Measurements from ENCODE around the gene PPP4R3C.
"Not testable (repeated sequence)": the region's sequence is repeated elsewhere in the genome, so short reads cannot be mapped to it uniquely, and the experiment has no call there.

The PPP4R3C gene

DNA sequence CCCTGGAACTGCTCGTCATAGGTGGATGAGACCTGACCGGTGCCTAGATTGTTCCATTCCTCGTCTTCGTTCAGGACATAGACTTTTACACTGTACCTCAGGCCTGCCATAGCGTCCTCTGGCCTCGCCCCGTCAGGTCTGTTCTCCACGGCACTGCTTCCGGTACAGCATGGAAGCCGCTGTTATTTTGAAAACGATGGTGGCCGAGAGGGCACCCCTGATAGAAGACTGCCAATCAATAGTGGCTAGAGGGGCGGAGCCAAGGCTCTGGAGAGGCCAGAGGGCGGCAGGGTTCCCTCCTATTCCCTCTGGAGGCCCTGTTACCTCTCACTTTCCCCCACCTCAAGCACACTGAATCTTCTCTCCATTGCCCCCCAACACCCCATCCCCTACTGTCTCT lies at the start of gene PPP4R3C:
PPP4R3C (minus strand) TSS at position 155 of the 400 bp plus-strand sequence; CDS start at position 110, 45 bp downstream.
- DNase-seq (ENCODE audit: insufficient read length, low spot score) (no peak), FAIRE-seq (no peak)

DNA sequence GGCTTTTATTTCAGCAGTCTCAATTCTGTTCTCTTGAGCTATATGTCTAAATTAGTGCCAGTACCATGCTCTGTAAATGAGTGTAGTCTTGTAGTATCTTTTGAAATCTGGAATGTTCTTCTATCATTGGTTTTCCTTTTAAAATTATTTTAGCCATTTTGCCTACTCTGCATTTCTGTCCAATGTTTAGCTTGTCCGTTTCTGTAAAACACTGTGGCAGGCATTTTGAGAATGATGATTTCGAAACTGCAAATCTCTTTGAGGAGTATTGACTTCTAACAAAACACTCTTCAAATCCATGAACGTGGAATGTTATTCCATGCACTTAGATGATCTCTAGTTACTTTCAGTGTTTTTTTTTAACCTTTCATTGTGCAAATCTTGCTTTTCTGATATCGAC lies 28.3 kb upstream of the PPP4R3C start:
- DNase-seq (ENCODE audit: insufficient read length, low spot score): no peak
- FAIRE-seq: no peak

DNA sequence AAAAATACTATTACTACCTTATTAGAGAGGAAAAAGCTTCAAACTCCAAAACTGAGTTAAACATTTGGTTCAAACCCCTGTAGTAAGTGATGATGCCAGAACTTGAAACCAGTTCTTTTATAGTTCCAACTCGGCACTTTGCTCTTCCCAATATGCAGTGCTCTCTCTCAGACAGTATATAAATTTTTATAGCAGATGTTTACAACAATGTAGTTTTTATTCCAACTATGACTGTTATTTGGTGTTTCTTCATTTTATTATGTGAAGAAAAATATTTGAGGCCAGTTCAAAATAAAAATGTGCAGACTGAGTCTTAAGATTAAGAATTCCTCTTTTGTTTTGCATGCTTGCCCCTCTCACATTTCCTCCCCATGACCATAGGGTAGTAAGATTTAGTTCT lies 2.9 kb upstream of the PPP4R3C start:
- FAIRE-seq: no peak
- DNase-seq (ENCODE audit: insufficient read length, low spot score): no peak

DNA sequence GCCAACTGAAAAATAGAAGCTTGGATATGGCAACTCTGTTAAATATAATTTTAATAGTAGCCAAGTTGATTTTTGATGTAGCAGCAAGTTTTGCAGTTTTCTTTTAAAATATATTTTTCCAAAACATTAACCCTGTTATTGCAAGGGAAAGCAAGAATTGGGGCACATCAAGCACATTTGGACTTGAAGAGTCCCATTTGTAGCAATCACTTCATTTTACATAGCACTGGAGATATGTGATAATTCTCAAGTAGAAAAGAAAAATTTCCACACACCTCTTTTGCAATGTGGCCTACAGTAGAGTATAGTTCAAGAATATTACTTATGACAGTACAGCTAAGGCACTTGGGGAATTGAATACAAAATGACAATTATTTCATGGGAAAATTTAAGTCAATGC lies 1.9 kb upstream of the PPP4R3C start:
- DNase-seq (ENCODE audit: insufficient read length, low spot score) (no peak), FAIRE-seq (no peak)

DNA sequence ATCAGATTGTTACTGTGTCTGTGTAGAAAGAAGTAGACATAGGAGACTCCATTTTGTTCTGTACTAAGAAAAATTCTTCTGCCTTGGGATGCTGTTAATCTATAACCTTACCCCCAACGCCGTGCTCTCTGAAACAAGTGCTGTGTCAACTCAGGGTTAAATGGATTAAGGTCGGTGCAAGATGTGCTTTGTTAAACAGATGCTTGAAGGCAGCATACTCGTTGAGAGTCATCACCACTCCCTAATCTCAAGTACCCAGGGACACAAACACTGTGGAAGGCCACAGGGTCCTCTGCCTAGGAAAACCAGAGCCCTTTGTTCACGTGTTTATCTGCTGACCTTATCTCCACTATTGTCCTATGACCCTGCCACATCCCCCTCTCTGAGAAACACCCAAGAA lies 4.0 kb downstream of the PPP4R3C start:
- FAIRE-seq; DNase-seq (ENCODE audit: insufficient read length, low spot score): not testable (repeated sequence)

DNA sequence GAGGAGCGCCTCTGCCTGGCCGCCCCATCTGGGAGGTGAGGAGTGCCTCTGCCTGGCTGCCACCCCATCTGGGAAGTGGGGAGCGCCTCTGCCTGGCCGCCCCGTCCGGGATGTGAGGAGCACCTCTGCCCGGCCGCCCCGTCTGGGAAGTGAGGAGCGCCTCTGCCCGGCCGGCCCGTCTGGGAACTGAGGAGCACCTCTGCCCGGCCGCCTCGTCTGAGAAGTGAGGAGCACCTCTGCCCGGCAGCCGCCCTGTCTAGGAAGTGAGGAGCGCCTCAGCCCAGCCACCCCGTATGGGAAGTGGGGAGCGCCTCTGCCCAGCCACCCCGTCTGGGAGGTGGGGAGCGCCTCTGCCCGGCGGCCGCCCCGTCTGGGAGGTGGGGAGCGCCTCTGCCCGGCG lies 4.6 kb downstream of the PPP4R3C start:
- not testable (repeated sequence) for DNase-seq (ENCODE audit: insufficient read length, low spot score); FAIRE-seq

DNA sequence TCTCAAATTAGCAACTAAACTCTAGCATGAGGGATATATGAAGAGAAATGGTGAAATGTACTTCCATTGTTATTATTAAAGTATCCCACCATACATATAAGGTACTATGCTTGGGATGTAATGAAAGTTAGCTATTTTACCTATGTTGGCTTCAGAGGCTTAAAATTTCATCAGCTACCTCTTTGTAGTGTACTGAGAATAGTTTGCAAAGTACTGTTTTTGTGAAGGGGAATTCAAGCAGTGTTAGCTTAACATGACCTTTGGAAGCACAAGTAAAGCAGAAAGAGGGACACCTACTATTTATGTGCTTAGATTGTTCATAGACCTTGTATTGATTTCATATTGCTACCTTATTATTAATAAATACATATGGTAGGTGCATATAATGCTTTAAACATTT lies 11.8 kb downstream of the PPP4R3C start:
- FAIRE-seq: no peak
- DNase-seq (ENCODE audit: insufficient read length, low spot score): no peak

DNA sequence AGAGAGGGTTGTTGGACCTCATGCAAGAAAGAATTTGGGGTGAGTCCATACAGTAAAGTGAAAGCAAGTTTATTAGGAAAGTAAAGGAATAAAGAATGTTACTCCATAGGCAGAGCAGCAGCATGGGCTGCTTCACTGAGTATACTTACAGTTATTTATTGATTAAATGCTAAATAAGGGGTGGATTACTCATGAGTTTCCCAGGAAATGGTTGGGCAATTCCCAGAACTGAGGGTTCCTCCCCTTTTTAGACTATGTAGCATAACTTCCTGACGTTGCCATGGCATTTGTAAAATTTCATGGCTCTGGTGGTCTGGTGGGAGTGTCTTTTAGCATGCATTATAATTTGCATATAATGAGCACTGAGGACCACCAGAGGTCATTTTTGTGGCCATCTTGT lies 16.7 kb downstream of the PPP4R3C start:
- FAIRE-seq: no peak

DNA sequence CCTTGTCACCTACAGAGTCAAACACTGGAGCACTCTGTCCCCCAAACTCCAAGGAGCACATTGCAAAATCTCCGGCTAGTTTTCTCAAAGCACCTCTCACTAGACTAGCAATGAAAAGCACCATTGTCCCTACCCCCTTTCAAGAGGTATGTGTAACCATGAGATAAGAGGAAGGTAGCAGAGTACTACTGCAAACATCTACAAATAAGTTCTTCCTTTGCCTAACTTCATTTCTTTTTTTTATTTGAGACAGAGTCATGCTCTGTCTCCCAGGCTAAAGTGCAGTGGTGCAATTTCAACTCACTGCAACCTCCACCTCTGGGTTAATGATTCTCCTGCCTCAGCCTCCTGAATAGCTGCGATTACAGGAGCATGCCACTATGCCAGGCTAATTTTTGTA lies 17.7 kb downstream of the PPP4R3C start:
- no peak for FAIRE-seq
- DNase-seq (ENCODE audit: insufficient read length, low spot score): no peak

More for the DNA sequence above, 16.7 kb downstream of the PPP4R3C start:
- DNase-seq (ENCODE audit: insufficient read length, low spot score): no peak

DNA sequence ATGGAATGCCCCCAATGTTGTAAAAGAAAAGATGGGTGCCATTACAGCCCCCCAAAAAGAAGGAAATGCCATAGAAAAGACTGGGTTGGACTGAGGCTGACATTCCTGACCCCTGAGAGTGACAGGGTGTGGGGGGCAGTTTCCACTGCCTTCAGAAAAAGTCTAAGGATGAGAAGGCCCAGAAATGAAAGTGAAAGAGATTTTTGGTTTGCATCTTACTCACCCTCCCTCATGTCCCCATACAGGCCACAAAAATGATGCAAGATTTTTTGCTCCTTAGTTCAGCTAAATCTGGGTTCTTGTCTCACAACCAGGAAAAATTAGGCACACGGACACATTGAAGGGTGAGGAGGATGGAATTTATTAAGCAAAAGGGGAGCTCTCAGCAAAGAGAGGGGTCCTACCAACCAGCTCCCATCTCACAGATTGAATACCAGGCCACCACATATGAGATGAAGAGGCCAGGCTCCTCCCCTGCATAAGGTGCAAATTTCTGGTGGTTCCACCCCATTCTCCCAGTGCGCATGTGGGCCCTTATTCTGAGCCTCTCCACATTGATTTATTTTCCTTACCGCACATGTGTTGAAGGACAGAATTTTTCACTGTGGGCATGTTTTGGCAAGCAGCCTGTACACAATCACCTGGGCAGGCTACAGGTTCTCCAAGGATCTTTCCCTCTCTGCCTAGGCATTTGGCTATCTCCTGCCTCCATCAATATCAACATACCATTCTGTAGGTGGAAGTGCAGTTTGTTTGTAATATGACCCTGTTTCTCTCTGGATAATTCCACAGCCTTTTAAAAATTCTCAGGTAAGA lies 18.8 kb downstream of the PPP4R3C start:
- DNase-seq (ENCODE audit: insufficient read length, low spot score) (no peak), FAIRE-seq (no peak)

DNA sequence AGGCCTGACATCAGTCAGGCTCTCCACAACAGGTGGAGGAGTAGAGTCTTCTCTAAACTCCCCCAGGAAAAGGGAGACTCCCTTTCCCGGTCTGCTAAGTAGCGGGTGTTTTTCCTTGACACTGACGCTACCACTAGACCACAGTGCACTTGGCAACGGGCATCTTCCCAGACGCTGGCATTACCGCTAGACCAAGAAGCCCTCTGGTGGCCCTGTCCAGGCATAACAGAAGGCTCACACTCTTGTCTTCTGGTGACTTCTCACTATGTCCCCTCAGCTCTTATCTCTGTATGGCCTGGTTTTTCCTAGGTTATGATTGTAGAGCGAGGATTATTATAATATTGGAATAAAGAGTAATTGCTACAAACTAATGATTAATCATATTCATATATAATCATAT lies 20.7 kb downstream of the PPP4R3C start:
- DNase-seq (ENCODE audit: insufficient read length, low spot score); FAIRE-seq: not testable (repeated sequence)

DNA sequence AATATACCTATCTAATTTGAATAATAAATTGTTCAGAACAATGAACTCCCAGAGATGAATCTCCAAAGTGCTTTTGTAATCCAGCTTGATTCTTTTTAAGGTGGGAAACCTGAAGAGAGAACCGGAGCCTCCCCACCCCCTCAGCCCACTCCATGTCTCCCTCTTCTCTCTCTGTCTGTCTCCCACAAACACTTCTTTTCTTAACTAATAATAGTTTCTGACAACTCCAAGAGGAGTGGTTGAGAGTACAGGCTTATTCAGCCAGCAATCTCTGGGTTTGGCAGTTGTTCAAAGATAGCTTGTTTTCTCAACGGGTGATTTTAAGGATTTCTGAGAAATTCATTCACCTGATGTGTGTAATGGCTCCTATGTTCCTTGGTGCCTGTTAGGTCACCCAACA lies 23.4 kb downstream of the PPP4R3C start:
- FAIRE-seq: no peak

DNA sequence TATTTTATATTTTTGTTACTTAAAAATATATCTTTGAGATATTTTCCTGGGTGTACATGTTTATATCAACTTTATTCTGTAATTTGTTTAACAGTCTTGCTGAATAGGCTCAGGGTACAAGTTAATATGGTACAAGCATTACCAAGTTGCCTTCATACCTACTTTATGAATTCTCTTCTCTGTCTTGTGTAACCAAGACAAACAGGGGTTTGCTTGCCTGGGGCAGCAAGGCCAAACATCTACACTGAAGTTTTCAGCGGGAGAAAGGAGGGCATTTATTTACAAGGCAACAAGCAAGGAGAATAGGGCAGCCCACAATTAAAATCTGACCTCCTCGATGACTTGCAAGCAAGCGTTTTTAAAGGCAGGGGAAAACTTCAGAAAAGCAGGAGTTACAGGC lies 24.2 kb downstream of the PPP4R3C start:
- DNase-seq (ENCODE audit: insufficient read length, low spot score) (no peak), FAIRE-seq (no peak)

More for the DNA sequence above, 23.4 kb downstream of the PPP4R3C start:
- DNase-seq (ENCODE audit: insufficient read length, low spot score): no peak

DNA sequence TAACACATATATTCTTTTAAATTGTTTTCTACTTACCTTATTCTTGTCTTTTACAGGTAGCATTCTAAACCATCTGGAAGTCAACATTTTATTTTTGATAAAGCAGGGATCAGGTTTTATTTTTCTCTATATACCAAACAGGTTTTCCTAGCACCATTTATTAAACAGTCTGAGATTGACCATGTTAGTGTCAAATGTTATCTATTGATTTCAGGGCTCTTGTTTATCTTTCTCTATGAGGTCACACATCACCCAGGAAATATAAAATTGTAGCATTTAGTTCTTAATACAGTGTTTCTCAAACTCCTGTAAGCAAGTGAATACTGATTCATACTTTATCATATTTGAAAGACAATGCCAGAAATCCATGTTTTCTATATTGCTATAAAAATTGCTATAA lies 28.1 kb downstream of the PPP4R3C start:
- no peak for DNase-seq (ENCODE audit: insufficient read length, low spot score)
- FAIRE-seq: no peak
